ENCODE measurements around the gene PTPN13. TPM values are rescaled to one million over a fixed set of nuclear protein-coding genes. Genes with fewer than 3 reads are reported as not detected.

The PTPN13 gene
- total RNA-seq, 1 donor from 2014 or later, result 38.9 TPM

GRCh38 chr4:86560447-86560846, 33.7 kb upstream of the PTPN13 start:
- H3K9me3 Mint-ChIP-seq (ENCODE audit: low read depth), result no peaks in the 10 kb centered on the region
- H3K27ac Mint-ChIP-seq (ENCODE audit: unreplicated experiment), result no peak overlapping the region
- peaks cover 21% of the 10 kb centered on the region for H3K4me1 Mint-ChIP-seq (ENCODE audit: low read depth)
- no peak for TF ChIP-seq CTCF (IDR thresholded peaks at IDR 0.05)
- H3K36me3 Mint-ChIP-seq (ENCODE audit: low read depth), result no peaks in the 10 kb centered on the region
- H3K27me3 Mint-ChIP-seq (ENCODE audit: low read depth), result no peaks in the 10 kb centered on the region
- no peak overlapping the region for H3K4me3 Mint-ChIP-seq (ENCODE audit: unreplicated experiment)
- DNase-seq (ENCODE audit: low spot score), result no peak

DNA sequence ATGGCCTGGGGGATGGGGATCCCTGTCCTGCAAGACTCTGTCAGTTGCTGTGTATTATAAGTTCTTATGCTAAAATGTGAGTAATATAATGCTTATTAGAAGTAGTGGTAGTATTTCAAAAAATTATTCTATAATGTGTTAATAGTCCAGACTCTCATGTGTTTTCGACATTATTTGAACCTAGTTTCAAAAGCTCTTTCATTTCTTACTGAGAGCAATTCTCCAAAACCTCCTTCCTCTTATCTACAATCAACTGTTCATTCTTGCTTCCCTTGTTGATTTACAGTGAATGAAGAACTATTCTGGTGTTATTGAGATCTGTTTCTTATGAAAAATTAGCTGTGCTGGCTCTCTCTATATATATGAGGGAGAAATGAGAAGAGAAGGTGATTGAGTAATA, 32.9 kb upstream of the PTPN13 start:
- no peaks in the 10 kb centered on the region for H3K9me3 Mint-ChIP-seq (ENCODE audit: low read depth)
- H3K27ac Mint-ChIP-seq (ENCODE audit: unreplicated experiment), result no peak overlapping the region
- TF ChIP-seq CTCF (IDR thresholded peaks at IDR 0.05), result no peak
- no peaks in the 10 kb centered on the region for H3K27me3 Mint-ChIP-seq (ENCODE audit: low read depth)
- DNase-seq (ENCODE audit: low spot score), result no peak
- H3K4me1 Mint-ChIP-seq (ENCODE audit: low read depth), result peaks cover 21% of the 10 kb centered on the region
- H3K36me3 Mint-ChIP-seq (ENCODE audit: low read depth), result no peaks in the 10 kb centered on the region
- H3K4me3 Mint-ChIP-seq (ENCODE audit: unreplicated experiment), result no peak overlapping the region

DNA sequence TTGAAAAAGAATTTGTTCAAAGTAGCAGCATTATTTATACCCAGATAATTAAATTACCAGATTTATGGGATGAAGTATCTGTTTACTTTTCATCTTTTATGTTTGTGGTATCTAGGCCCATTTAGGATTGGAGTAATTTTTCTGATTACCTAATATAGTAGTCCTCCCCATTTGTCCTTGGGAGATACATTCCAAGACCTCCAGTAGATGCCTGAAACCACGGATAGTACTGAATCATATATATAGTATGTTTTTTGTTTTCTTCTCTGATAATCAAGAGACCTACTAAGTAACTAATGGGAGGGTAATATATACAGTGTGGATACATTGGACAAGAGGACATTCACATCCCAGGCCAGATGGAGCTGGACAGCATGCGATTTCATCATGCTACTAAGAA, 30.7 kb upstream of the PTPN13 start:
- no peak overlapping the region for H3K27ac Mint-ChIP-seq (ENCODE audit: unreplicated experiment)
- H3K9me3 Mint-ChIP-seq (ENCODE audit: low read depth), result no peaks in the 10 kb centered on the region
- no peak for DNase-seq (ENCODE audit: low spot score)
- no peaks in the 10 kb centered on the region for H3K27me3 Mint-ChIP-seq (ENCODE audit: low read depth)
- no peak overlapping the region for H3K4me3 Mint-ChIP-seq (ENCODE audit: unreplicated experiment)
- H3K4me1 Mint-ChIP-seq (ENCODE audit: low read depth), result no peaks in the 10 kb centered on the region
- TF ChIP-seq CTCF (IDR thresholded peaks at IDR 0.05), result no peak
- H3K36me3 Mint-ChIP-seq (ENCODE audit: low read depth), result no peaks in the 10 kb centered on the region

GRCh38 chr4:86564795-86565194, 29.3 kb upstream of the PTPN13 start:
- Mint-ChIP-seq H3K27ac (ENCODE audit: unreplicated experiment) (no peak overlapping the region), H3K9me3 (ENCODE audit: low read depth) (no peaks in the 10 kb centered on the region), H3K4me3 (ENCODE audit: unreplicated experiment) (no peak overlapping the region), H3K36me3 (ENCODE audit: low read depth) (no peaks in the 10 kb centered on the region), H3K27me3 (ENCODE audit: low read depth) (no peaks in the 10 kb centered on the region), H3K4me1 (ENCODE audit: low read depth) (no peaks in the 10 kb centered on the region)
- no peak for DNase-seq (ENCODE audit: low spot score)
- no peak for TF ChIP-seq CTCF (IDR thresholded peaks at IDR 0.05)

- no peaks in the 10 kb centered on the region for H3K36me3 Mint-ChIP-seq (ENCODE audit: low read depth)
- DNase-seq (ENCODE audit: low spot score), result no peak
- H3K9me3 Mint-ChIP-seq (ENCODE audit: low read depth), result no peaks in the 10 kb centered on the region
- TF ChIP-seq CTCF (IDR thresholded peaks at IDR 0.05), result no peak
- no peaks in the 10 kb centered on the region for H3K27me3 Mint-ChIP-seq (ENCODE audit: low read depth)
- H3K4me3 Mint-ChIP-seq (ENCODE audit: unreplicated experiment), result no peak overlapping the region
- no peaks in the 10 kb centered on the region for H3K4me1 Mint-ChIP-seq (ENCODE audit: low read depth)
- no peak overlapping the region for H3K27ac Mint-ChIP-seq (ENCODE audit: unreplicated experiment)
Observed at GRCh38 chr4:86565651-86566050, 28.5 kb upstream of the PTPN13 start.
